Natural killer cell treated with Interleukin-12 subunit alpha and Interleukin-12 subunit beta and Interleukin-15 and Interleukin-18, amount 100 ng/mL, for 72 hours (primary cell): ENCODE data around the gene NOA1. TPM values are rescaled to one million over a fixed set of nuclear protein-coding genes. Genes with fewer than 3 reads are reported as not detected.
"Not testable (repeated sequence)": the region's sequence is repeated elsewhere in the genome, so short reads cannot be mapped to it uniquely, and the experiment has no call there.

Source experiments
- ATAC-seq, 2 donors: fragments of 150-1000 bp; cut with Tn5 transposase in 1 of 2; sonication (Bioruptor Pico), chemical (Tn5 transposase) in 1 of 2; 2 replicates each; pipeline ENCODE4 v1.10.0; 2021
- DNase-seq: peaks from one replicate; pipeline ENCODE4 v3.0.0; 2022; ENCODE audit warnings: low spot score
- H3K27ac Mint-ChIP-seq, 2 donors: 1 replicate in 1 of 2; 2 replicates in 1 of 2; pipeline ENCODE4 v1.8.0; 2022; ENCODE audit warnings: mixed read lengths in 2 of 2, mild to moderate bottlenecking in 1 of 2, moderate library complexity in 1 of 2
- H3K27me3 Mint-ChIP-seq, 2 donors: 1 replicate in 1 of 2; 2 replicates in 1 of 2; pipeline ENCODE4 v1.8.0; 2022; ENCODE audit warnings: mixed read lengths in 2 of 2
- H3K36me3 Mint-ChIP-seq: one replicate; pipeline ENCODE4 v1.8.0; 2022; ENCODE audit warnings: mixed read lengths
- H3K4me1 Mint-ChIP-seq, 2 donors: 1 replicate in 1 of 2; 2 replicates in 1 of 2; pipeline ENCODE4 v1.8.0; 2022; ENCODE audit warnings: low read depth in 2 of 2, mixed read lengths in 2 of 2, mild to moderate bottlenecking in 1 of 2
- H3K4me3 Mint-ChIP-seq: one replicate; pipeline ENCODE4 v1.8.0; 2022; ENCODE audit warnings: mixed read lengths
- H3K9me3 Mint-ChIP-seq: 2 replicates; pipeline ENCODE4 v1.8.0; 2022; ENCODE audit warnings: mixed read lengths
- total RNA-seq, 2 donors: library from RNA; stranded (reverse); gene quantifications; one replicate each; pipeline ENCODE4 v1.2.3, GENCODE V29; 2022

Gene NOA1
- total RNA-seq, 2 donors from 2014 or later, result 14.2 to 15.6 TPM

GRCh38 chr4:56937262-56937661 lies 40.1 kb downstream of the NOA1 start:
- ATAC-seq, result no peak
- Mint-ChIP-seq H3K4me3 (no peak overlapping the region), H3K36me3 (peaks cover 11% of the 10 kb centered on the region), H3K27me3 (no peaks in the 10 kb centered on the region), H3K27ac (no peak overlapping the region), H3K4me1 (peaks cover 0 to 5% of the 10 kb centered on the region in 2 donors), H3K9me3 (no peaks in the 10 kb centered on the region)
- DNase-seq, result no peak

GRCh38 chr4:56931924-56932323 lies 45.5 kb downstream of the NOA1 start:
- no peak overlapping the region for H3K27ac Mint-ChIP-seq
- H3K9me3 Mint-ChIP-seq, result no peaks in the 10 kb centered on the region
- H3K36me3 Mint-ChIP-seq, result peaks cover 19% of the 10 kb centered on the region
- H3K4me1 Mint-ChIP-seq, result peaks cover 9 to 15% of the 10 kb centered on the region in 2 donors
- no peaks in the 10 kb centered on the region for H3K27me3 Mint-ChIP-seq
- DNase-seq (no peak), ATAC-seq (no peak)
- no peak overlapping the region for H3K4me3 Mint-ChIP-seq

- Mint-ChIP-seq H3K9me3 (no peaks in the 10 kb centered on the region), H3K4me3 (no peak overlapping the region), H3K27me3 (no peaks in the 10 kb centered on the region), H3K27ac (peak overlapping the region in 1 of 2 donors; percentile 23), H3K36me3 (peaks cover 19% of the 10 kb centered on the region), H3K4me1 (peaks cover 9 to 15% of the 10 kb centered on the region in 2 donors)
- ATAC-seq (no peak), DNase-seq (no peak)
Measured at GRCh38 chr4:56930638-56931037, 46.8 kb downstream of the NOA1 start.

- ATAC-seq (no peak), DNase-seq (no peak)
- Mint-ChIP-seq H3K4me1 (peaks cover 9 to 15% of the 10 kb centered on the region in 2 donors), H3K9me3 (no peaks in the 10 kb centered on the region), H3K4me3 (no peak overlapping the region), H3K27ac (no peak overlapping the region), H3K27me3 (no peaks in the 10 kb centered on the region), H3K36me3 (peaks cover 19% of the 10 kb centered on the region)
Measured at GRCh38 chr4:56927196-56927595, 50.2 kb downstream of the NOA1 start.

GRCh38 chr4:56914977-56915376 lies 62.4 kb downstream of the NOA1 start:
- DNase-seq, H3K27ac Mint-ChIP-seq, H3K9me3 Mint-ChIP-seq, ATAC-seq, H3K36me3 Mint-ChIP-seq, H3K27me3 Mint-ChIP-seq, H3K4me3 Mint-ChIP-seq: not testable (repeated sequence)
- peaks cover 24 to 31% of the 10 kb centered on the region in 2 donors for H3K4me1 Mint-ChIP-seq

GRCh38 chr4:56914336-56914735 lies 63.1 kb downstream of the NOA1 start:
- Mint-ChIP-seq H3K27ac (no peak overlapping the region), H3K9me3 (no peaks in the 10 kb centered on the region), H3K4me1 (peaks cover 29 to 37% of the 10 kb centered on the region in 2 donors), H3K36me3 (peaks cover 9% of the 10 kb centered on the region), H3K27me3 (no peaks in the 10 kb centered on the region), H3K4me3 (no peak overlapping the region)
- DNase-seq, result no peak
- no peak for ATAC-seq

Other genes with a start within 250 kb of the NOA1 start
- gene SPINK2, start 155.9 kb downstream of the NOA1 start, total RNA-seq, result not detected
- 10 to 100 TPM; 34.9 to 39.8 TPM for gene REST, start 69.7 kb downstream of the NOA1 start, total RNA-seq
- gene POLR2B, start 1.3 kb upstream of the NOA1 start, total RNA-seq, result 100 to 1,000 TPM; 146 to 162 TPM
- 10 to 100 TPM; 11.7 to 82.1 TPM for gene IGFBP7, start 132.8 kb upstream of the NOA1 start, total RNA-seq